Brain microvascular endothelial cell (primary cell): ENCODE measurements around the gene PAIP1.
"Not testable (repeated sequence)": the region's sequence is repeated elsewhere in the genome, so short reads cannot be mapped to it uniquely, and the experiment has no call there.

Source experiments
- DNase-seq: peaks from one replicate; pipeline ENCODE4 v3.0.0-alpha.2; 2020
- H3K27ac ChIP-seq: fragments of 250-450 bp; sonication (Bioruptor Pico); 2 replicates; pipeline ENCODE4 v1.5.1; 2020; ENCODE audit warnings: mild to moderate bottlenecking, moderate library complexity
- H3K27me3 ChIP-seq: fragments of 250-450 bp; sonication (Bioruptor Pico); replicated peaks from 2 replicates; pipeline ENCODE4 v1.5.1; 2020; ENCODE audit warnings: mild to moderate bottlenecking
- H3K36me3 ChIP-seq: fragments of 250-450 bp; sonication (Bioruptor Pico); replicated peaks from 2 replicates; pipeline ENCODE4 v1.5.1; 2020; ENCODE audit warnings: mild to moderate bottlenecking
- H3K4me3 ChIP-seq: 2 replicates; pipeline ENCODE4 v1.5.1; 2011; ENCODE audit warnings: low read depth, mild to moderate bottlenecking, control low read depth, low read length, moderate library complexity
- in situ Hi-C: cut with HindIII; loops from 2 replicates; pipeline ENCODE4 v1.10.0; 2017; ENCODE audit warnings: low sequenced_read_pairs, low pct_ligation_motif_present
- TF ChIP-seq, protein P1 (sequence below): IDR thresholded peaks from 2 replicates; pipeline ENCODE4 v1.5.1; 2011; ENCODE audit warnings: low read depth, mild to moderate bottlenecking, moderate library complexity, low read length, control low read depth, inconsistent platforms; ENCODE audit errors: missing control alignments

The PAIP1 gene

DNA sequence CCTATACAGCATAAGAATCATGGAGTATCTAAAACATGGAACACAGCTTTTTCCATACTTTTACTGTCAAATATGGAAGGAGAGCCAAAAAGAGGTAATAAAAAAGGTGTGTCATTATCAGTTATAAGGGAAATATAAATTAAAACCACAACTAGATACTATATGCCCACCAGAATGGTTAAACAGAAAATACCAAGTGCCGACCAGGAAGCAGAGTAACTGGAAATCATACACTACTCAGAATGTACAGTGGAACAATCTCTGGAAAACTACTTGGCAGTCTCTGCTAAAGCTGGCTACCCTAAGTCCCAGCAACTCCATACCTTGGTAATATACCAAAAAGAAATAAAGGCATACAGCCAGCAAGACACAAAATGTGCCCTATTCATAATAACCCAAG lies 2.4 kb downstream of the PAIP1 start:
- H3K27me3 ChIP-seq: no peaks in the 10 kb centered on the region
- in situ Hi-C loops: no loop called here
- H3K4me3 ChIP-seq: peak overlapping the region; percentile 86
- TF ChIP-seq, protein P1, sequence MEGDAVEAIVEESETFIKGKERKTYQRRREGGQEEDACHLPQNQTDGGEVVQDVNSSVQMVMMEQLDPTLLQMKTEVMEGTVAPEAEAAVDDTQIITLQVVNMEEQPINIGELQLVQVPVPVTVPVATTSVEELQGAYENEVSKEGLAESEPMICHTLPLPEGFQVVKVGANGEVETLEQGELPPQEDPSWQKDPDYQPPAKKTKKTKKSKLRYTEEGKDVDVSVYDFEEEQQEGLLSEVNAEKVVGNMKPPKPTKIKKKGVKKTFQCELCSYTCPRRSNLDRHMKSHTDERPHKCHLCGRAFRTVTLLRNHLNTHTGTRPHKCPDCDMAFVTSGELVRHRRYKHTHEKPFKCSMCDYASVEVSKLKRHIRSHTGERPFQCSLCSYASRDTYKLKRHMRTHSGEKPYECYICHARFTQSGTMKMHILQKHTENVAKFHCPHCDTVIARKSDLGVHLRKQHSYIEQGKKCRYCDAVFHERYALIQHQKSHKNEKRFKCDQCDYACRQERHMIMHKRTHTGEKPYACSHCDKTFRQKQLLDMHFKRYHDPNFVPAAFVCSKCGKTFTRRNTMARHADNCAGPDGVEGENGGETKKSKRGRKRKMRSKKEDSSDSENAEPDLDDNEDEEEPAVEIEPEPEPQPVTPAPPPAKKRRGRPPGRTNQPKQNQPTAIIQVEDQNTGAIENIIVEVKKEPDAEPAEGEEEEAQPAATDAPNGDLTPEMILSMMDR: no peak
- no peak overlapping the region for H3K27ac ChIP-seq
- no peak for DNase-seq
- H3K36me3 ChIP-seq: peaks cover 32% of the 10 kb centered on the region

DNA sequence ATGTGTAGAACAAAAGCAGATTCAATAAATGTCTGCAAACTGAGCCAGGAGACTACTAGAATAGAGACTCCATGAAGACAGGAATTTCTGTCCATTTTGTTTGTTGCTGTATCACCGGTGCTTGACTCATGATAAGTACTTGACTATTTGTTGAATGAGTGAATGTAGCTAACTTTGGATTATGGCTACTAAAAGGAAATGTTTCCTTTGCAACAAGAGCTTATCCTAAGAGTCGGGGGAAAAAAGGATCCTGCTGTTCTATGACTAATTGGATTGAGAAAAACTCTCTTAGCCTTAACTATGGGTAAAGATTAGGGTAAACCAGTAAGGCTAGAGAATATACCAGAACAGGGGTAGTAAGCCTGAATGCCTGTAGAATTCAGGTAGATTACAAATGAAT lies 3.5 kb downstream of the PAIP1 start:
- TF ChIP-seq, protein P1: no peak
- Histone ChIP-seq H3K27ac (no peak overlapping the region), H3K27me3 (no peaks in the 10 kb centered on the region), H3K4me3 (no peak overlapping the region), H3K36me3 (peaks cover 38% of the 10 kb centered on the region)
- in situ Hi-C loops: no loop called here
- no peak for DNase-seq

DNA sequence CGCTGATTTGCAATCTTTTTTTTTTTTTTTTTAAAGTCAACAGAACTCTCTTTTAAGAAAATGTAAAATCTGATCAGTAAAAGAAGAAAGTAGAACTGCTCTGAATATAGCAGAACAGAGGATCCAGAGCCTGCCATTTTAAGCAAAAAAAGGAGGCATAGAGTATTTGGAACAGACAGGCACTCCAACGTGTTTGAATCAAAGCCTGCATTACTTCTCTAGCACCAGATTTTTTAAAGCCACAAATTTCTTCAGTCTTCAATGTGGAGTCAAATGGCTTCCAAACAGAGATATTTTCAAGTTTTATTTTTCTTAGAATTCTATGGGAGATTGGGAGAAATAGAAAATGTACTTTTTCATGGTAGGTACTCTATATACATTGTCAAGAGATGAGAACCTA lies 5.1 kb downstream of the PAIP1 start:
- no peak overlapping the region for H3K4me3 ChIP-seq
- no peaks in the 10 kb centered on the region for H3K27me3 ChIP-seq
- H3K27ac ChIP-seq: no peak overlapping the region
- peaks cover 45% of the 10 kb centered on the region for H3K36me3 ChIP-seq
- DNase-seq: no peak
- in situ Hi-C loops: no loop called here
- TF ChIP-seq, protein P1: no peak

DNA sequence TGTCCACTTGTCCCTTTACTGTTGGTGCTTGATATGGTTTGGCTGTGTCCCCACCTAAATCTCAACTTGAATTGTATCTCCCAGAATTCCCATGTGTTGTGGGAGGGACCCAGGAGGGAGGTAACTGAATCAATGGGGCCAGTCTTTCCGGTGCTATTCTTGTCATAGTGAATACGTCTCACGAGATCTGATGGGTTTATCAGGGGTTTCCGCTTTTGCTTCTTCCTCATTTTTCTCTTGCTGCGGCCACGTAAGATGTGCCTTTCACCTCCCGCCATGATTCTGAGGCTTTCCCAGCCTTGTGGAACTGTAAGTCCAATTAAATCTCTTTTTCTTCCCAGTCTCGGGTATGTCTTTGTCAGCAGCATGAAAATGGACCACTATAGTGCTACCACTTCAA lies 7.6 kb downstream of the PAIP1 start:
- DNase-seq, H3K27me3 ChIP-seq, in situ Hi-C loops, H3K4me3 ChIP-seq, H3K27ac ChIP-seq: not testable (repeated sequence)
- peaks cover 65% of the 10 kb centered on the region for H3K36me3 ChIP-seq

DNA sequence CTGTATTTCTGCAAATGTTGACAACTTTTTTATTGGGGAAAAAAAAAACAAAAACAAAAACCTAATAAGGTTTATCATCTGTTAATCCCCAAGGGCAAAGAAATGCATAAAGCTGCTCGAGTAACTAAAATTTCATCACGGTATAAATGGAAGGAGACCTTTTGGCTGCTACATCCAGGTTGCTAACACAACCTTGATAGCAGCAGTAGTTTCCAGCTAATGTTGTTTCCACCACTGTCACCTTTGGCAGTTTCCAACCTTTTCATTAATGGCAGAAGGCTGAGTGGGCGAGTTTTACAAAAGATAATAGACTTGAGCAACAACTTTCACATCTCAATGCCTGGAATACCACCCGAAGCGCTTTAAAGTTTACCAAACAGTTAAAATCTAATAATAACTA lies 8.5 kb downstream of the PAIP1 start:
- Histone ChIP-seq H3K27me3 (no peaks in the 10 kb centered on the region), H3K36me3 (peaks cover 60% of the 10 kb centered on the region), H3K4me3 (no peak overlapping the region), H3K27ac (no peak overlapping the region)
- no peak for DNase-seq
- TF ChIP-seq, protein P1: no peak
- in situ Hi-C loops: no loop called here

DNA sequence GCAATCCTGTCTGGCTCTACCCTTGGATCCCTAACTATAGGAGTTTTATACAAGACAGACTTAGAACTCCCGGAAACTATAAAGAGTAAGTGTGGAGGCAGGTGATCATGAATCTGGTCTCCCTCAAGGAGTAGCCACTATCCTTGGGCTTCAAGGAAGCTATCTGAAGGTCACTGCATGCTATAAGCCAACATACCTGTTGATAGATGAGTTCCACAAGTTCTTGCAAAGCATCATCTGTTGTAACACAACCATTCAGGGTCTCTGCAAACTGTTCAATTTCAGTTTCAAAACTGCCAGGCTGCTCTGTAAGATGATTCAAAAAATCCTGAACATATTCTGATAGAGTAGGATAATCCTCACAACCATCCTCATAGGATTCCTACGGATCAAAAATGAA lies 9.3 kb downstream of the PAIP1 start:
- TF ChIP-seq, protein P1: no peak
- peaks cover 62% of the 10 kb centered on the region for H3K36me3 ChIP-seq
- no peak for DNase-seq
- H3K4me3 ChIP-seq: no peak overlapping the region
- in situ Hi-C loops: no loop called here
- H3K27ac ChIP-seq: no peak overlapping the region
- no peaks in the 10 kb centered on the region for H3K27me3 ChIP-seq
